ENCODE measurements around the gene RAB34. TPM values are rescaled to one million over a fixed set of nuclear protein-coding genes. Genes with fewer than 3 reads are reported as not detected.

RAB34 gene
- total RNA-seq, 3 donors from 2014 or later = 11.3 to 100 (median 14.1) TPM

- H3K4me3 Mint-ChIP-seq = peak overlapping the region; percentile 21
- H3K27me3 Mint-ChIP-seq (ENCODE audit: low read depth) = no peaks in the 10 kb centered on the region
- DNase-seq = no peak
- H3K36me3 Mint-ChIP-seq (ENCODE audit: insufficient read depth) = peaks cover 3% of the 10 kb centered on the region
- no peak for ATAC-seq
- peaks cover 17% of the 10 kb centered on the region for H3K4me1 Mint-ChIP-seq (ENCODE audit: low read depth)
- H3K9me3 Mint-ChIP-seq = no peaks in the 10 kb centered on the region
These were observed 32.0 kb upstream of the RAB34 start for GRCh38 chr17:28749516-28750177.

GRCh38 chr17:28748852-28749515 is 31.3 kb upstream of the RAB34 start:
- no peak for DNase-seq
- no peaks in the 10 kb centered on the region for H3K27me3 Mint-ChIP-seq (ENCODE audit: low read depth)
- no peak overlapping the region for H3K4me3 Mint-ChIP-seq
- no peak for ATAC-seq
- H3K4me1 Mint-ChIP-seq (ENCODE audit: low read depth) = peaks cover 17% of the 10 kb centered on the region
- H3K36me3 Mint-ChIP-seq (ENCODE audit: insufficient read depth) = peaks cover 3% of the 10 kb centered on the region
- H3K9me3 Mint-ChIP-seq = no peaks in the 10 kb centered on the region

GRCh38 chr17:28747801-28748750 is 30.4 kb upstream of the RAB34 start:
- Mint-ChIP-seq H3K27me3 (ENCODE audit: low read depth) (no peaks in the 10 kb centered on the region), H3K36me3 (ENCODE audit: insufficient read depth) (peaks cover 3% of the 10 kb centered on the region), H3K4me1 (ENCODE audit: low read depth) (peaks cover 18% of the 10 kb centered on the region), H3K4me3 (no peak overlapping the region), H3K9me3 (no peaks in the 10 kb centered on the region)
- no peak for ATAC-seq
- DNase-seq = no peak

- peak overlapping the region; percentile 91 for H3K4me3 Mint-ChIP-seq
- H3K36me3 Mint-ChIP-seq (ENCODE audit: insufficient read depth) = peaks cover 3% of the 10 kb centered on the region
- H3K4me1 Mint-ChIP-seq (ENCODE audit: low read depth) = peaks cover 20% of the 10 kb centered on the region
- DNase-seq (no peak), ATAC-seq (no peak)
- no peaks in the 10 kb centered on the region for H3K9me3 Mint-ChIP-seq
- no peaks in the 10 kb centered on the region for H3K27me3 Mint-ChIP-seq (ENCODE audit: low read depth)
These were observed 29.5 kb upstream of the RAB34 start for GRCh38 chr17:28747051-28747691.

GRCh38 chr17:28746611-28747050 is 29.0 kb upstream of the RAB34 start:
- peaks cover 3% of the 10 kb centered on the region for H3K36me3 Mint-ChIP-seq (ENCODE audit: insufficient read depth)
- ATAC-seq = no peak

GRCh38 chr17:28745786-28746411 is 28.2 kb upstream of the RAB34 start:
- H3K4me3 Mint-ChIP-seq = peak overlapping the region; percentile 91
- H3K9me3 Mint-ChIP-seq = no peaks in the 10 kb centered on the region
- DNase-seq (no peak), ATAC-seq (no peak)
- H3K36me3 Mint-ChIP-seq (ENCODE audit: insufficient read depth) = peaks cover 3% of the 10 kb centered on the region
- no peaks in the 10 kb centered on the region for H3K27me3 Mint-ChIP-seq (ENCODE audit: low read depth)
- H3K4me1 Mint-ChIP-seq (ENCODE audit: low read depth) = peaks cover 24% of the 10 kb centered on the region

More at GRCh38 chr17:28746611-28747050, 29.0 kb upstream of the RAB34 start:
- Mint-ChIP-seq H3K4me3 (peak overlapping the region; percentile 91), H3K27me3 (ENCODE audit: low read depth) (no peaks in the 10 kb centered on the region), H3K9me3 (no peaks in the 10 kb centered on the region), H3K4me1 (ENCODE audit: low read depth) (peaks cover 23% of the 10 kb centered on the region)
- no peak for DNase-seq

- H3K4me3 Mint-ChIP-seq = peak overlapping the region; percentile 91
- H3K9me3 Mint-ChIP-seq = no peaks in the 10 kb centered on the region
- H3K27me3 Mint-ChIP-seq (ENCODE audit: low read depth) = no peaks in the 10 kb centered on the region
- ATAC-seq (no peak), DNase-seq (no peak)
- H3K36me3 Mint-ChIP-seq (ENCODE audit: insufficient read depth) = peaks cover 3% of the 10 kb centered on the region
- peaks cover 24% of the 10 kb centered on the region for H3K4me1 Mint-ChIP-seq (ENCODE audit: low read depth)
These were observed 27.5 kb upstream of the RAB34 start for GRCh38 chr17:28744972-28745785.

GRCh38 chr17:28744104-28744971 is 26.7 kb upstream of the RAB34 start:
- DNase-seq = peak; percentile 70
- Mint-ChIP-seq H3K36me3 (ENCODE audit: insufficient read depth) (peaks cover 5% of the 10 kb centered on the region), H3K27me3 (ENCODE audit: low read depth) (no peaks in the 10 kb centered on the region), H3K4me1 (ENCODE audit: low read depth) (peaks cover 25% of the 10 kb centered on the region), H3K4me3 (peak overlapping the region; percentile 91), H3K9me3 (no peaks in the 10 kb centered on the region)
- peak; percentile 47 to 49 for ATAC-seq

- no peaks in the 10 kb centered on the region for H3K27me3 Mint-ChIP-seq (ENCODE audit: low read depth)
- H3K9me3 Mint-ChIP-seq = no peaks in the 10 kb centered on the region
- H3K4me1 Mint-ChIP-seq (ENCODE audit: low read depth) = peaks cover 32% of the 10 kb centered on the region
- peak; percentile 73 for DNase-seq
- H3K36me3 Mint-ChIP-seq (ENCODE audit: insufficient read depth) = peaks cover 6% of the 10 kb centered on the region
- peak; percentile 93 for ATAC-seq
- peak within 1 kb of the TSS; percentile 91 for H3K4me3 Mint-ChIP-seq
These were observed 25.8 kb upstream of the RAB34 start, which contains the start of gene TRAF4 for GRCh38 chr17:28743243-28744103. TRAF4 (plus strand) TSS chr17:28744011; CDS start chr17:28744113, 102 bp downstream.

- DNase-seq (no peak), ATAC-seq (no peak)
- Mint-ChIP-seq H3K36me3 (ENCODE audit: insufficient read depth) (peaks cover 7% of the 10 kb centered on the region), H3K27me3 (ENCODE audit: low read depth) (no peaks in the 10 kb centered on the region), H3K9me3 (no peaks in the 10 kb centered on the region), H3K4me3 (no peak overlapping the region), H3K4me1 (ENCODE audit: low read depth) (peaks cover 35% of the 10 kb centered on the region)
These were observed 24.0 kb upstream of the RAB34 start for GRCh38 chr17:28741358-28742349.
